ENCODE measurements around the gene ABO.
"Not testable (repeated sequence)": the region's sequence is repeated elsewhere in the genome, so short reads cannot be mapped to it uniquely, and the experiment has no call there.

ABO gene

GRCh38 chr9:133221994-133222393 lies 53.0 kb downstream of the ABO start:
- not testable (repeated sequence) for DNase-seq

- no peak for DNase-seq
These were observed 53.7 kb downstream of the ABO start for GRCh38 chr9:133221177-133221809.

GRCh38 chr9:133218049-133218975 lies 56.7 kb downstream of the ABO start:
- DNase-seq, result not testable (repeated sequence)

GRCh38 chr9:133217333-133217988 lies 57.5 kb downstream of the ABO start:
- DNase-seq, result not testable (repeated sequence)

- not testable (repeated sequence) for DNase-seq
These were observed 60.7 kb downstream of the ABO start for GRCh38 chr9:133214276-133214675.

GRCh38 chr9:133210609-133211008 lies 64.4 kb downstream of the ABO start:
- no peak for DNase-seq

GRCh38 chr9:133210202-133210532 lies 64.8 kb downstream of the ABO start:
- DNase-seq, result no peak

- not testable (repeated sequence) for DNase-seq
These were observed 65.4 kb downstream of the ABO start for GRCh38 chr9:133209327-133210201.

- DNase-seq, result not testable (repeated sequence)
These were observed 66.1 kb downstream of the ABO start, which contains the start of gene OBP2B for GRCh38 chr9:133208880-133209300. TSS of gene OBP2B (minus strand) at chr9:133209250. CDS start at chr9:133209199, 51 bp downstream.

- DNase-seq, result not testable (repeated sequence)
These were observed 66.7 kb downstream of the ABO start for GRCh38 chr9:133208171-133208879.

- DNase-seq, result no peak
These were observed 67.3 kb downstream of the ABO start for GRCh38 chr9:133207540-133208170.

- DNase-seq, result no peak
These were observed 67.9 kb downstream of the ABO start for GRCh38 chr9:133207021-133207531.

- no peak for DNase-seq
These were observed 68.7 kb downstream of the ABO start for GRCh38 chr9:133205996-133206931.

GRCh38 chr9:133205481-133205887 lies 69.5 kb downstream of the ABO start:
- DNase-seq, result not testable (repeated sequence)

Data from stimulated activated naive CD4-positive, alpha-beta T cell treated with Interleukin-2 at 50 U/mL for 16 hours (primary cell).